Measurements from ENCODE around the gene NES.

DNA sequence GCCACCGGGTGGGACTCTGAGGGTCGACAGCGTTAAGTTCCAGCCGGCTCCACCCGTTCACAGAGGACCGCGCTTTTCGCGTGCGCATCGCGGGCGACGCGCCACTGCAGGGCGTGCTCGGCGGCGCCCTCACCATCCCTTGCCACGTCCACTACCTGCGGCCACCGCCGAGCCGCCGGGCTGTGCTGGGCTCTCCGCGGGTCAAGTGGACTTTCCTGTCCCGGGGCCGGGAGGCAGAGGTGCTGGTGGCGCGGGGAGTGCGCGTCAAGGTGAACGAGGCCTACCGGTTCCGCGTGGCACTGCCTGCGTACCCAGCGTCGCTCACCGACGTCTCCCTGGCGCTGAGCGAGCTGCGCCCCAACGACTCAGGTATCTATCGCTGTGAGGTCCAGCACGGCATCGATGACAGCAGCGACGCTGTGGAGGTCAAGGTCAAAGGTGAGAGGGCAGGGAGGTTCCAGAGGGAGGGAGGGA, 30.4 kb downstream of the NES start:
- TF ChIP-seq, protein P1, sequence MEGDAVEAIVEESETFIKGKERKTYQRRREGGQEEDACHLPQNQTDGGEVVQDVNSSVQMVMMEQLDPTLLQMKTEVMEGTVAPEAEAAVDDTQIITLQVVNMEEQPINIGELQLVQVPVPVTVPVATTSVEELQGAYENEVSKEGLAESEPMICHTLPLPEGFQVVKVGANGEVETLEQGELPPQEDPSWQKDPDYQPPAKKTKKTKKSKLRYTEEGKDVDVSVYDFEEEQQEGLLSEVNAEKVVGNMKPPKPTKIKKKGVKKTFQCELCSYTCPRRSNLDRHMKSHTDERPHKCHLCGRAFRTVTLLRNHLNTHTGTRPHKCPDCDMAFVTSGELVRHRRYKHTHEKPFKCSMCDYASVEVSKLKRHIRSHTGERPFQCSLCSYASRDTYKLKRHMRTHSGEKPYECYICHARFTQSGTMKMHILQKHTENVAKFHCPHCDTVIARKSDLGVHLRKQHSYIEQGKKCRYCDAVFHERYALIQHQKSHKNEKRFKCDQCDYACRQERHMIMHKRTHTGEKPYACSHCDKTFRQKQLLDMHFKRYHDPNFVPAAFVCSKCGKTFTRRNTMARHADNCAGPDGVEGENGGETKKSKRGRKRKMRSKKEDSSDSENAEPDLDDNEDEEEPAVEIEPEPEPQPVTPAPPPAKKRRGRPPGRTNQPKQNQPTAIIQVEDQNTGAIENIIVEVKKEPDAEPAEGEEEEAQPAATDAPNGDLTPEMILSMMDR (IDR thresholded peaks at IDR 0.05): no peak
- TF ChIP-seq EP300 (IDR thresholded peaks at IDR 0.05) (no peak), POLR2A (IDR thresholded peaks at IDR 0.05; ENCODE audit: low read depth) (no peak)

Measured in esophagus muscularis mucosa (tissue), 4 donors.